Stimulated activated CD8-positive, alpha-beta memory T cell treated with anti-CD3 and anti-CD28 coated beads, Interleukin-7, amount 100 ng/mL, for 24 hours (primary cell): ENCODE results near the gene SPATA12.

Experiments used
- DNase-seq: peaks from one replicate; pipeline ENCODE4 v3.0.0-alpha.2; 2020; ENCODE audit warnings: low read depth

SPATA12 gene

DNA sequence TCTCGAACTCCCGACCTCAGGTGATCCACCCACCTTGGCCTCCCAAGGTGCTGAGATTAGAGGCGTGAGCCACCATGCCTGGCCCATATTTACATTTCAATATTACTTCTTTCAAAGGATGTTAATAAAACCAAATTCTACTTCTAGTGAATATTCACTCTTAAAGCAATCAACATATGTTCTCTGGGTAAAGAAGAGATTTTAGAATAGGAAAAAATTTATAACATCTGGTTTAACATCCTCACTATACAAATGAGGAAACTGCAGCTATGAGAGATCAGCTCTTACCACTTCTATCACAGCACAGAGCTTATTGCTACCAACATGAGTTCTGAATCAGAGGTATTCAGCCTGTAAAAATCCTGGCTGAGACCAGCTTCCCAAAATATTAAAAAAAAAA lies 56.0 kb downstream of the SPATA12 start:
- no peak for DNase-seq

DNA sequence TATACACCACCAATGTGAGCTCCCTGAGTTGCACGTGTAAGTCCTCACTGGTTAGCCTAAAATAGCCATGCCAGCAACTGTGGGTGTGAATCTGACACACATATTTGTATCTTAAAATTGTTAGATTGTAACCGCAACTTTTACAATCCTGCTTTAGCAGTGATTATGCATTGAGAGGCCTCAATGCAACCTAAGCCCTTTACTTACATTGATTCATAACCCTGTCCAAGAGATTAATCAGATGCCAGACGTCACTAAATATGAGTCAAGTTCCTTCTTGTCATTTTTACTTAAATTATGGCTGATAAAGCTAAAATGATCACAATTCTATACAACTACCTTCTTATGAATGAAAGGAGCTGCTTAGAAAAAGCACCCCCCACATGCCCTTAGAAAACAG lies 57.8 kb downstream of the SPATA12 start:
- no peak for DNase-seq

DNA sequence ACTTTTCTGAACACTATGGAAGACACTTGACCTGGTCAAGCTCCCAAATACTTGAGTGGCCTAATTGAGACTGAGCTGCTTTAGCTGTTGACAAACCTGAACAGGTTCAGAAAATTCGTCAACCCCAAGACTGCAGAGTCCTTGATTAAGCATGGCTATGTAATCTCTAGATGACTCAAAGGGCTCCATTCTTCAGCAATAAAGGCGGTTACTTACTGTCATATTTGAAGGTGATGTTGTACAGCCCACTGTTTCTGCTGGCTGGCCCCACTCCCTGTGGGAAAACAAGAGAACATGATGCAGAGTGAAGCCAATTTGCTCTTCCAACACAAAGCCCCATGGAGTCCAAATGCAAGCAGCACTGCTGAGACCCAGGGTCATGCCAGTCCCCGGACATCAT lies 59.6 kb downstream of the SPATA12 start:
- no peak for DNase-seq

DNA sequence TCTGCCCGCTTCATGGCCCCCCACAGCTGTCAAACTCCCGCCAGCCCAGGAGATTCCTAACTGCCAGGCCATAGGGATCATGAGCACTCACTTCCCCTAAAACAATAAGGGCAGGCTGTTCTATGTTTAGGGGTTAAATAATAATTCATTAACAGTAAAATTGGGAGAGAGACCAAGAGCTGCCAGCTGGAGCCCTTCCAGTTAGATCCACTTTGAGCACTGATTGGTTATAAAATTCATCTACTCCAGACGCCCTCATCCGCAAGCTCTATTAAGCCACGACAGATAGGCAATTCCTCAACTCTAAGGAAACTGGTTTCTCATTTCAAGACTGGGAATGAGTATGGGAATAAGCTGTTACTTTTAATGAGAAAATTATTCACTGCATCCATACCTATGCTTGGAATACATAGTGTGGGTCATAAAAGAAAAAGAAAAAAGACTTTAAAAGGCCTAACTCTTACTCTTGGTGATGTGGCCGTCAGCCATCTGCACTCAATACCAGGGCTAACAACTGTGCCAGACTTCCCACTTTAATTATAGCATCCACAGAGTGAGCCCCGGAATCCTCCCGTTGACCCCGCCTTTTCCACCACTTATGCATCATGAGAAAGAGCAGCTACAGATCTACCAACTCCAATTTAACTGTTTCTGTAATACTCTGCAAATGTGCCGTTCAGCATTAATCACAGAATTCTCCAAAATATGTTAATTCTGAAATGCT lies 60.1 kb downstream of the SPATA12 start:
- no peak for DNase-seq
